H1 (cell line): ENCODE results near the gene TTLL7. TPM values are rescaled to one million over a fixed set of nuclear protein-coding genes. Genes with fewer than 3 reads are reported as not detected.

Source experiments
- CTCF ChIA-PET: fragments of 300-600 bp; sonication (Branson Sonifier 250); formaldehyde crosslinking; loops from one replicate; lab custom pipeline; 2021; ENCODE audit not compliant: partially characterized antibody; lab: Charles Lee
- POLR2A ChIA-PET: fragments of 300-600 bp; sonication (Branson Sonifier 250); formaldehyde crosslinking; loops from one replicate; lab custom pipeline; 2021; ENCODE audit warnings: inconsistent platforms; ENCODE audit not compliant: partially characterized antibody; lab: Charles Lee
- DNase-seq, 2 experiments: peaks; one replicate each; pipeline versions ENCODE4 v3.0.0 to v3.0.0-alpha.2; 2010 to 2022; ENCODE audit warnings: low spot score in 2 of 2, low read depth in 1 of 2, mixed read lengths in 1 of 2
- FAIRE-seq: peaks from 2 replicates; lab custom pipeline; 2011; peaks lifted over from hg19 to GRCh38; lab: Jason Lieb, UNC
- H2AFZ ChIP-seq: 2 replicates; pipeline ENCODE4 v1.8.1; 2012; ENCODE audit warnings: low read length, inconsistent platforms
- H2AK5ac ChIP-seq: 2 replicates; pipeline ENCODE4 v1.6.1; 2013; ENCODE audit warnings: low read depth, low read length
- H2BK120ac ChIP-seq: replicated peaks from 2 replicates; pipeline ENCODE3; 2013; ENCODE audit warnings: low read depth, low read length, inconsistent platforms
- H2BK12ac ChIP-seq: 2 replicates; pipeline ENCODE4 v1.6.1; 2013; ENCODE audit warnings: low read depth, low read length
- H2BK15ac ChIP-seq: 2 replicates; pipeline ENCODE4 v1.6.1; 2013; ENCODE audit warnings: low read length
- H2BK20ac ChIP-seq: 2 replicates; pipeline ENCODE4 v1.6.1; 2013; ENCODE audit warnings: low read length
- H2BK5ac ChIP-seq: 2 replicates; pipeline ENCODE4 v1.6.1; 2013; ENCODE audit warnings: low read depth, low read length
- H3K14ac ChIP-seq: 2 replicates; pipeline ENCODE4 v1.6.1; 2013; ENCODE audit warnings: inconsistent platforms; ENCODE audit not compliant: insufficient read length
- H3K18ac ChIP-seq: 2 replicates; pipeline ENCODE4 v1.6.1; 2013; ENCODE audit warnings: low read length; ENCODE audit errors: extremely low read depth
- H3K23ac ChIP-seq: 2 replicates; pipeline ENCODE4 v1.6.1; 2013; ENCODE audit warnings: inconsistent platforms; ENCODE audit not compliant: insufficient read length
- H3K23me2 ChIP-seq: 2 replicates; pipeline ENCODE4 v1.6.1; 2013; ENCODE audit warnings: low read depth, low read length
- H3K27ac ChIP-seq: 2 replicates; pipeline ENCODE4 v1.6.1; 2011; ENCODE audit warnings: low read depth, low read length, inconsistent platforms
- H3K27me3 ChIP-seq, 4 experiments: replicated peaks in 1 of 4; 1 replicate in 1 of 4; 2 replicates in 3 of 4; pipeline versions ENCODE4 v1.6.1 to v1.8.1; 2011 to 2013; ENCODE audit warnings: low read length in 3 of 4, mild to moderate bottlenecking in 3 of 4, inconsistent platforms in 2 of 4, mixed read lengths in 2 of 4, moderate library complexity in 1 of 4; ENCODE audit not compliant: control insufficient read depth in 3 of 4, insufficient read depth in 3 of 4; ENCODE audit errors: extremely low read depth in 1 of 4
- H3K36me3 ChIP-seq, 4 experiments: 2 replicates each; pipeline versions ENCODE4 v1.6.1 to v1.8.1; 2011 to 2013; ENCODE audit warnings: mild to moderate bottlenecking in 4 of 4, low read length in 3 of 4, moderate library complexity in 2 of 4, control low read depth in 1 of 4, inconsistent platforms in 1 of 4; ENCODE audit not compliant: insufficient read depth in 4 of 4, control insufficient read depth in 2 of 4
- H3K4ac ChIP-seq: replicated peaks from 2 replicates; pipeline ENCODE3; 2013; ENCODE audit warnings: low read length, low read depth, mixed read lengths, inconsistent platforms; ENCODE audit not compliant: insufficient read length
- H3K4me1 ChIP-seq, 4 experiments: replicated peaks in 1 of 4; 1 replicate in 1 of 4; 2 replicates in 3 of 4; pipeline versions ENCODE4 v1.6.1 to v1.8.1; 2011 to 2013; ENCODE audit warnings: low read length in 3 of 4, inconsistent platforms in 2 of 4, mixed read lengths in 1 of 4; ENCODE audit not compliant: insufficient read depth in 4 of 4, control insufficient read depth in 3 of 4
- H3K4me2 ChIP-seq, 2 experiments: 2 replicates each; pipeline versions ENCODE4 v1.6.1 to v1.8.1; 2011 to 2013; ENCODE audit warnings: low read depth in 2 of 2, low read length in 2 of 2, control low read depth in 1 of 2, inconsistent platforms in 1 of 2, mild to moderate bottlenecking in 1 of 2; ENCODE audit not compliant: insufficient read depth in 1 of 2
- H3K4me3 ChIP-seq, 4 experiments: fragments of 200-600, 300-600 bp in 1 of 4; sonication (generic), shearing (Covaris generic), sonication (Bioruptor Twin) in 1 of 4; 2 replicates each; pipeline versions ENCODE4 v1.5.1 to v1.8.1; 2011 to 2016; ENCODE audit warnings: low read length in 4 of 4, low read depth in 3 of 4, control low read depth in 2 of 4, inconsistent platforms in 2 of 4, mild to moderate bottlenecking in 2 of 4, mixed read lengths in 1 of 4, moderate library complexity in 1 of 4; ENCODE audit not compliant: insufficient read depth in 2 of 4; ENCODE audit errors: extremely low read depth in 1 of 4
- H3K56ac ChIP-seq: replicated peaks from 2 replicates; pipeline ENCODE3; 2013; ENCODE audit warnings: low read depth, mild to moderate bottlenecking, mixed read lengths, low read length, inconsistent platforms; ENCODE audit not compliant: insufficient read length
- H3K79me1 ChIP-seq: 2 replicates; pipeline ENCODE4 v1.6.1; 2013; ENCODE audit warnings: low read depth, low read length, control low read depth
- H3K79me2 ChIP-seq, 2 experiments: 2 replicates each; pipeline versions ENCODE4 v1.6.1 to v1.8.1; 2012 to 2013; ENCODE audit warnings: low read length in 2 of 2, mild to moderate bottlenecking in 2 of 2, inconsistent platforms in 1 of 2; ENCODE audit not compliant: insufficient read depth in 2 of 2, control insufficient read depth in 1 of 2
- H3K9ac ChIP-seq, 4 experiments: replicated peaks in 1 of 4; 1 replicate in 1 of 4; 2 replicates in 3 of 4; pipeline versions ENCODE4 v1.6.1 to v1.8.1; 2011 to 2013; ENCODE audit warnings: low read depth in 3 of 4, low read length in 3 of 4, control low read depth in 2 of 4, mild to moderate bottlenecking in 2 of 4, moderate library complexity in 2 of 4, inconsistent platforms in 1 of 4; ENCODE audit errors: extremely low read depth in 1 of 4
- H3K9me3 ChIP-seq, 2 experiments: 2 replicates each; pipeline versions ENCODE4 v1.6.1 to v1.8.1; 2012 to 2013; ENCODE audit warnings: mild to moderate bottlenecking in 2 of 2, moderate library complexity in 2 of 2, control low read depth in 1 of 2, inconsistent platforms in 1 of 2, low read depth in 1 of 2, low read length in 1 of 2, mixed read lengths in 1 of 2; ENCODE audit not compliant: insufficient read depth in 2 of 2
- H4K20me1 ChIP-seq, 2 experiments: replicated peaks in 1 of 2; 2 replicates each; pipeline versions ENCODE3 to v1.8.1; 2011 to 2013; ENCODE audit warnings: inconsistent platforms in 2 of 2, low read length in 2 of 2, mild to moderate bottlenecking in 1 of 2; ENCODE audit not compliant: insufficient read depth in 2 of 2, control insufficient read depth in 1 of 2
- H4K5ac ChIP-seq: 2 replicates; pipeline ENCODE4 v1.6.1; 2013; ENCODE audit warnings: low read length, low read depth, mixed read lengths, inconsistent platforms; ENCODE audit not compliant: insufficient read length
- H4K8ac ChIP-seq: 2 replicates; pipeline ENCODE4 v1.8.0; 2013; ENCODE audit warnings: mild to moderate bottlenecking, moderate library complexity, low read length, inconsistent platforms; ENCODE audit not compliant: insufficient read depth; ENCODE audit errors: extremely low read depth
- H4K91ac ChIP-seq: replicated peaks from 2 replicates; pipeline ENCODE3; 2013; ENCODE audit warnings: low read length, mixed read lengths, inconsistent platforms; ENCODE audit not compliant: insufficient read length
- CEBPB ChIP-seq: IDR thresholded peaks from 2 replicates; pipeline ENCODE4 v1.6.1; 2012; ENCODE audit warnings: low read depth, low read length
- E2F6 ChIP-seq: IDR thresholded peaks from 2 replicates; pipeline ENCODE4 v1.6.1; 2012; ENCODE audit warnings: inconsistent platforms
- JUN ChIP-seq: IDR thresholded peaks from 2 replicates; pipeline ENCODE4 v1.6.1; 2011; ENCODE audit warnings: low read depth, mild to moderate bottlenecking, improper control_type of control experiment, low read length
- KDM4A ChIP-seq: IDR thresholded peaks from one replicate; pipeline ENCODE4 v1.7.1; 2012; ENCODE audit warnings: low read depth, mild to moderate bottlenecking, moderate library complexity, low read length, inconsistent platforms; ENCODE audit not compliant: severe bottlenecking
- RAD21 ChIP-seq, 2 experiments: IDR thresholded peaks in 1 of 2; conservative IDR thresholded peaks in 1 of 2; 2 replicates each; pipeline ENCODE4 v1.6.1; 2011; ENCODE audit warnings: low read depth in 2 of 2, low read length in 2 of 2, improper control_type of control experiment in 1 of 2, inconsistent platforms in 1 of 2, mild to moderate bottlenecking in 1 of 2, moderate library complexity in 1 of 2
- RBBP5 ChIP-seq: IDR thresholded peaks from 2 replicates; pipeline ENCODE4 v1.7.1; 2012; ENCODE audit warnings: low read depth, mild to moderate bottlenecking, inconsistent platforms, low read length, moderate library complexity, borderline replicate concordance
- RFX5 ChIP-seq: IDR thresholded peaks from 2 replicates; pipeline ENCODE4 v1.6.1; 2011; ENCODE audit warnings: low read depth, low read length, improper control_type of control experiment, borderline replicate concordance
- SIN3A ChIP-seq, 2 experiments: IDR thresholded peaks in 1 of 2; conservative IDR thresholded peaks in 1 of 2; 2 replicates each; pipeline ENCODE4 v1.6.1; 2011 to 2012; ENCODE audit warnings: low read length in 2 of 2, improper control_type of control experiment in 1 of 2, low read depth in 1 of 2, mild to moderate bottlenecking in 1 of 2
- SP1 ChIP-seq: IDR thresholded peaks from 2 replicates; pipeline ENCODE4 v1.6.1; 2011; ENCODE audit warnings: low read depth, low read length
- SP2 ChIP-seq: IDR thresholded peaks from 2 replicates; pipeline ENCODE4 v1.6.1; 2012; ENCODE audit warnings: mild to moderate bottlenecking, low read length, inconsistent platforms
- TAF1 ChIP-seq: IDR thresholded peaks from 2 replicates; pipeline ENCODE4 v1.6.1; 2011; ENCODE audit warnings: mild to moderate bottlenecking, low read depth, low read length
- whole genome bisulfite sequencing, 2 experiments: shearing (Covaris generic) in 1 of 2; methylation state at CpG; one replicate each; pipeline versions ENCODE4 v1.1.6 to v1.1.7; 2013 to 2015; ENCODE audit warnings: low lambda C conversion rate in 2 of 2, mixed read lengths in 2 of 2, inconsistent platforms in 1 of 2, low coverage in 1 of 2, missing lambda C conversion rate in 1 of 2; ENCODE audit not compliant: insufficient replicate concordance in 2 of 2, insufficient coverage in 1 of 2, insufficient read length in 1 of 2; ENCODE audit errors: extremely low coverage in 1 of 2, missing lambda C conversion rate in 1 of 2; 5-methylcytosine and 5-hydroxymethylcytosine counted together
- polyA plus RNA-seq, 7 experiments: library from polyadenylated mRNA; depleted of rRNA in 3 of 7; stranded (reverse) in 5 of 7; unstranded in 2 of 7; fragments of >200 nt in 5 of 7; fragments of 200-250 nt in 2 of 7; gene quantifications; 1 replicate in 5 of 7; 2 replicates in 1 of 7; 4 replicates in 1 of 7; pipeline versions ENCODE4 v1.2.1 to v1.2.3, GENCODE V29; 2011 to 2013; ENCODE audit warnings: missing spikeins in 2 of 7, mixed read lengths in 2 of 7
- total RNA-seq: library from RNA; stranded (reverse); fragmentation: NEBNext Ultra II Directional; extraction: Animal tissue kit (Norgen Biotek cat#: 25700); gene quantifications from 2 replicates; pipeline ENCODE4 v1.2.1, GENCODE V29; 2021

The TTLL7 gene
- total and polyA plus RNA-seq, 2 of the 8 experiments (the other 6 are each of a cell fraction or from before 2014, with no cell fraction given): 1.9 to 7.9 TPM

GRCh38 chr1:83856381-83856780 lies 142.6 kb downstream of the TTLL7 start:
- CTCF ChIA-PET: no interaction called here
- no peak overlapping the region for H3K23ac ChIP-seq
- no peak overlapping the region for H2BK5ac ChIP-seq
- FAIRE-seq (no peak), DNase-seq (no peak)
- no peaks in the 10 kb centered on the region for H3K23me2 ChIP-seq
- POLR2A ChIA-PET: no interaction called here
- no peak overlapping the region for H2BK12ac ChIP-seq
- no peak overlapping the region for H3K18ac ChIP-seq
- 89% methylated on average over 2 of the region's 2 CpGs; no CpG with 5 or more reads in 1 of the 2 experiments for WGBS, 2 experiments
- TF ChIP-seq SIN3A (conservative IDR thresholded peaks at IDR 0.05 in 1 of 2, IDR thresholded peaks at IDR 0.05 in 1 of 2; ENCODE audit: low read depth in 1 of 2, low read length in 2 of 2) (no peak), RBBP5 (no peak), KDM4A (no peak), JUN (no peak), SP2 (no peak), CEBPB (no peak), RAD21 (IDR thresholded peaks at IDR 0.05 in 1 of 2, conservative IDR thresholded peaks at IDR 0.05 in 1 of 2; ENCODE audit: low read depth in 2 of 2, low read length in 2 of 2) (no peak), E2F6 (no peak), SP1 (no peak), TAF1 (no peak), RFX5 (no peak)
- TF ChIP-seq, all 59 proteins: peak for 0
- Histone ChIP-seq H3K4me1 (no peaks in the 10 kb centered on the region), H3K14ac (no peak overlapping the region), H4K5ac (no peak overlapping the region), H4K8ac (no peak overlapping the region), H2BK120ac (no peak overlapping the region), H3K4me2 (no peak overlapping the region), H3K4ac (no peak overlapping the region), H2AFZ (no peak overlapping the region), H2BK20ac (no peak overlapping the region), H3K27ac (no peak overlapping the region), H2AK5ac (no peak overlapping the region), H3K56ac (no peak overlapping the region), H3K9me3 (no peaks in the 10 kb centered on the region), H3K27me3 (peaks cover 0 to 8% (median 5%) of the 10 kb centered on the region in 4 experiments; a peak in 6 of 7 replicates), H3K4me3 (no peak overlapping the region), H4K91ac (no peak overlapping the region), H3K79me1 (no peaks in the 10 kb centered on the region), H4K20me1 (no peaks in the 10 kb centered on the region), H3K36me3 (no peaks in the 10 kb centered on the region), H3K9ac (no peak overlapping the region), H3K79me2 (no peaks in the 10 kb centered on the region), H2BK15ac (no peak overlapping the region)
